HG03457 (cell line): ENCODE data around the gene APOBEC3B.
"Not testable (repeated sequence)": the region's sequence is repeated elsewhere in the genome, so short reads cannot be mapped to it uniquely, and the experiment has no call there.

ENCODE experiments used
- ATAC-seq: cut with Tn5 transposase; IDR thresholded peaks from one replicate; pipeline ENCODE4 v1.9.1; 2021; ENCODE audit warnings: moderate number of reproducible peaks; ENCODE audit not compliant: unreplicated experiment

The APOBEC3B gene

DNA sequence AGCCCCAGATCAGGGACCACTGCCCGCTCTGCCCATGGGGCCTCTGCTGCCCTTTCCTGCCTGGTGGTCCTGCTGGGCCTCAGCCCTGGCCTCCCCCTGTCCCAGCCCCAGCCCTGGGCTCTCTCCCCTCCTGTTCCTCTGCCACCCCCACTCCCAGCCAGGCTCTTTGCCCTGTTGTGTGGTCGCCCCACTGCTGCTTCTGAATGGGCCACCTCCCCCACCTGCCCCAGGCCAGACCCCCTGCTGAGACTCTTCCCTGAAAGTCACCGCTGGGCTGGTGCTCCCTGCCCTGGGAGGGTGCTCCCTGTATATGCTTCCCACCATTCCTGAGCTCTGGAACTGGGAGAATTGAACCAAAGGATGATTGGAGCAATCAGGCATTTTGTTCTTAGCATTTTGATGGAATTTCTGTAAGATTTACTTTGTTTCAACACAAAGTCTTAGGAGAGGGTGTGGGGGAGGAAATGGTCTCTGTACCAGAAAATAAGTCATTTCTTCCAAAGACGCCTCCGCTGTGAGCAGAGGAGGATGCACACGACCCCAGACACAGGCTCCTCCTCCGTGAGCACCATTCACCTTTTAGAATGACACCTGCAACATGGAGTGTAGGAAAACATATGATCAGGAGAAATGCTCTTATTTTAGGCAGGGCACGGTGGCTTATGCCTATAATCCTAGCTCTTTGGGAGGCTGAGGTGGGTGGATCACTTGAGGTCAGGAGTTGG lies 5.2 kb downstream of the APOBEC3B start:
- no peak for ATAC-seq

DNA sequence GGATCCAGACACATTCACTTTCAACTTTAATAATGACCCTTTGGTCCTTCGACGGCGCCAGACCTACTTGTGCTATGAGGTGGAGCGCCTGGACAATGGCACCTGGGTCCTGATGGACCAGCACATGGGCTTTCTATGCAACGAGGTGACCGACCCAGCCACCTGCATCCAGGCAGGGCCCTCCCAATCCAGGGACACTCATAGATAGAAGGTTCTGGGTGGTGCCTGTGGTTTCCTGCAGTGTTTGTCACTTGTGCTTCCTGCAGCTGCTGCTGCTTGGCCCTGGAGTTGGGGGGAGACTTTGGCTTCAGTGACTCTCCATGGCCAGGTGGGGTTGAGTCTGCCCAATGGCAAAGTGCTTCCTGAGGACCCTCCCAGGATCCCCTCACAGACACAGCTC lies 7.3 kb downstream of the APOBEC3B start:
- ATAC-seq, result no peak

DNA sequence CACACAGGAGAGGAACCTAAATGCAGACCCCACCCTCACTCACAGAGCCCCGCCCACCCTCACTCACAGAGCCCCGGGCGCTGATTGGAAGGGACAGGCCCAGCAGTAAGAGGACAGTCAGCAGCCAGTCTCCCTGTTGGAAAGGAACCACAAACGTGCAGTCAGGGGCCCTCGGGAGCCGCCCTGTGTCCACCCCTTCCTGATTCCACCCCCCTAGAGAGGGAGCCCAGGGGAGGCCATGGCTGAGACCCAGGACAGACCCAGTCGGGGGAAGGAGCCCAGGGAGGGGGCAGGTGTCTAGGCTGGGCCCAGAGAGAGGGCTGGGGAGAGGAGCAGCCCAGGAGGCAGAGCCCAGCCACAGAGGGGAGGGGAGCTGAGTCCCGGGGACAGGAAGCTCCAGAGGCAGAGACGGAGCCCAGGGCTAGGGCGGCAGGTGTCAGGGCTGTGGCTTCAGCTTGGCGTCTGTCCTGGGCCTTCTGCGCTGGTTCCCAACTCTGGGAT lies 10.8 kb downstream of the APOBEC3B start:
- ATAC-seq, result not testable (repeated sequence)

- ATAC-seq, result no peak
These were observed 14.0 kb downstream of the APOBEC3B start for GRCh38 chr22:38996105-38996504.

DNA sequence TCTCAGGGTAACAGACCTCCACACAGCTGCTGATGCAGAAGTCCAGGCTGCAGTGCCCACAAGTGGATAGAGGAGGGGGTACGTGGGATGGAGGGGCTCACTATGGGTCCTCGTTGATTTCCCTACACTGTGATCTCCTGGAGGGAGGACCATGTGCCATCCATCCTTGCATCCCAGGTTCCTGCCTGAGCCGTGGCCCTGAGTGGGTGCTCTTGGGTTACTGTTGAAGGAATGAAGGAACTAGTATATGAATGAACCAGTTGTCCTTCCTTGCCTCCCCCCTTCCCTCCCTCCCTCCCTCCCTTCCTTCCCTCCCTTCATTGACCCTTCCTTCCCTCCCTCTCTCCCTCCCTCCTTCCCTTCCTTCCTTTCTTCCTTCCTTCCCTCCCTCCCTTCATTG lies 15.4 kb downstream of the APOBEC3B start:
- no peak for ATAC-seq

DNA sequence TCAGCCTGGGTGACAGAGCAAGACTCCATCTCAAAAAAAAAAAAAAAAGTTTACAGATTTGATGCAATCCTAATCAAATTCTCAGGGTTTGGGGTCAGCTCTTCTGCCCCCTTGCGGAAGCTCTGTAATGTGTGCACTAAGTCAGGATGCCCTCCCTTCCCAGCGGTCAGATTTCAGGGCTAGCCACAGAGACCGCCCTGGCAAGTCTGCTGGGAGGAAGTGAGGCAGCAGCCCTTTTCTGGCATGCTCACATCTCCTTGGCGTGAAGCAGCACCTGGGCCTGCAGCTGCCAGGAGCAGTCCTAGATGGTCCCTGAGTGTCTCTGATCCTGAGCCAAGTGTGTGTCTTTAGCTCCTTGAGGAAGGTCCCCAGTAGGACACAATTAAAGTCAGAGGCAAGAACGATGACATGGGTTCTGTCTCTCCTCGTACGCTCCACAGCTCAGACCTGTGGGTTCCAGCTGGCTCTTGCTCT lies 21.1 kb downstream of the APOBEC3B start:
- ATAC-seq, result no peak

- no peak for ATAC-seq
These were observed 25.0 kb downstream of the APOBEC3B start for GRCh38 chr22:39007177-39007576.

- ATAC-seq, result not testable (repeated sequence)
These were observed 26.2 kb downstream of the APOBEC3B start for GRCh38 chr22:39008271-39008850.

DNA sequence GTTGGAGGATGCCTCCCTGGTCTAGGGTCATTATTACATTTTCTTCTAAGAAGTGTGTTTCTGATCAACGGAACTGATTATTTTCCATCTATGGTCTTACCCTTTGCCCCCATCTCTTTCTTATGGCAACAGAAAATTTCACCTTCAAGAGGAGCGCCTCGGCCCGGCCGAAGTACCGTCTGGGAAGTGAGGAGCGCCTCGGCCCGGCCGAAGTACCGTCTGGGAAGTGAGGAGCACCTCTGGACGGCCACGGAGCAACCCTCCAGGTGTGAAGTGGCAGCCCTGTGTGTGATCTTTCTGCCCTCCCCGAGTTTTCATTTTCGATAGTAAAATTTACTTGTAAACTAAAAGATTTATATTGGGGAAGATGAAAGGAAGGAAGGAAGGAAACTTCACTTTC lies 28.8 kb downstream of the APOBEC3B start:
- no peak for ATAC-seq

GRCh38 chr22:39012533-39013511 lies 30.7 kb downstream of the APOBEC3B start:
- ATAC-seq, result no peak

- not testable (repeated sequence) for ATAC-seq
These were observed 31.4 kb downstream of the APOBEC3B start for GRCh38 chr22:39013561-39013941.

DNA sequence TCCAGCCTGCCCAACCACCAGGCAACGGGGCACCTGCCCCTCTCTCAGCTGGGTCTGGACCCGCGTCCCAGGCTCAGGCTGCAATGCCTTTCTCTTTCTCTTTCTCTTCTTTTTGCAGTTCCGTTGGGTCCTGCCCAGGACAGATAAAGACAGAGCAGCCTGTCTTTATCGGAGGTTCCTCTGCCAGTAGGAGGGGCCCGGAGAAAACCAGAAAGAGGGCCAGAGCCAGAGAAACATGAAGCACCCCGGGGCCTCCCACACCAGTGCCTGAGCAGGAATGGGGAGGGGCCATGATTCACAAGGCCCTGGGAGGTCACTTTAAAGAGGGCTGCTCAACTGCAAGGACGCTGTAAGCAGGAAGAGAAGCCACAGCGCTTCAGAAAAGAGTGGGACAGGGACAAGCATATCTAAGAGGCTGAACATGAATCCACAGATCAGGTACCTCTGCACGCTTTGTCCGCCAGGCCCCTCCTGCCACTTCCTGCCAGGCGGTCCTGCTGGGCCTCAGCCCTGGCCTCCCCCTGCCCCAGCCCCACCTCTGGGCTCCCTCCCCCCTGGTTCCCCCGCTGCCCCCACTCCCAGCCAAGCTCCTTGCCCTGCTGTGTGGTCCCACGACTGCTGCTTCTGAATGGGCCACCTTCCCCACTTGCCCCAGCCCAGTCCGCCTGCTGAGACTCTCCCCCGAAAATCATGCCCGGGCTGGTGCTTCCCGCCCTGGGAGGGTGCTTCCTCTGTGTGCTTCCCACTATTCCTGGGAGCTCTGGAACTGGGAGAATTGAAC lies 32.0 kb downstream of the APOBEC3B start, which contains the start of gene APOBEC3C:
Gene APOBEC3C, plus strand, starts transcription at position 316 of the 781 bp plus-strand sequence. Its CDS starts 106 bp downstream, at position 422.
- ATAC-seq, result no peak

DNA sequence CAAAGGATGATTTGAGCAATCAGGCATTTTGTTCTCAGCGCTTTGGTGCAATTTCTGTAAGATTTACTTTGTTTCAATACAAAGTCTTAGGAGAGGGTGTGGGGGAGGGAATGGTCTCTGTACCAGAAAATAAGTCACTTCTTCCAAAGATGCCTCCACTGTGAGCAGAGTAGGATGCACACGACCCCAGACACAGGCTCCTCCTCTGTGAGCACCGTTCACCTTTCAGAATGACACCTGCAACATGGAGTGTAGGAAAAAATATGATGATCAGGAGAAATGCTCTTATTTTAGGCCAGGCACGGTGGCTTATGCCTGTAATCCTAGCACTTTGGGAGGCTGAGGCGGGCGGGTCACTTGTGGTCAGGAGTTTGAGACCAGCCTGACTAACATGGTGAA lies 32.6 kb downstream of the APOBEC3B start:
- ATAC-seq, result not testable (repeated sequence)

DNA sequence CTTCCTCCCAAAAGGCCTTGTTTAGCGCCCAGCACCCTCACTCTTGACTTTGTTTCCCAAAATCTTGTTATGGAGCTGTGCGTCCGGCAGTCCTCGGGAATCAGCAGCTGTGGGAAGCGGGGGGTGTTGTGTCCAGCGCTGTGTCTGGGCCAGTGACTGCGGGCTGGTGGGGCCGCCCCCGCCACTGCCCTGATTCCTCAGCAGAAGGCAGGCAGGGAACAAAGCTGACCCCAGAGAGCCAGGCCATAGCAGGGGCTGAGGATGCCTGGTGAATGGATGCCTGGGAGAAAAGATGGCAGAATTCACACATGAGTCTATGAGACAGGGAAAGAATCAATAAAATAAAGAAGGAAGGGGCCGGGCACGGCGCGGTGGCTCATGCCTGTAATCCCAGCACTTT lies 34.4 kb downstream of the APOBEC3B start:
- no peak for ATAC-seq

DNA sequence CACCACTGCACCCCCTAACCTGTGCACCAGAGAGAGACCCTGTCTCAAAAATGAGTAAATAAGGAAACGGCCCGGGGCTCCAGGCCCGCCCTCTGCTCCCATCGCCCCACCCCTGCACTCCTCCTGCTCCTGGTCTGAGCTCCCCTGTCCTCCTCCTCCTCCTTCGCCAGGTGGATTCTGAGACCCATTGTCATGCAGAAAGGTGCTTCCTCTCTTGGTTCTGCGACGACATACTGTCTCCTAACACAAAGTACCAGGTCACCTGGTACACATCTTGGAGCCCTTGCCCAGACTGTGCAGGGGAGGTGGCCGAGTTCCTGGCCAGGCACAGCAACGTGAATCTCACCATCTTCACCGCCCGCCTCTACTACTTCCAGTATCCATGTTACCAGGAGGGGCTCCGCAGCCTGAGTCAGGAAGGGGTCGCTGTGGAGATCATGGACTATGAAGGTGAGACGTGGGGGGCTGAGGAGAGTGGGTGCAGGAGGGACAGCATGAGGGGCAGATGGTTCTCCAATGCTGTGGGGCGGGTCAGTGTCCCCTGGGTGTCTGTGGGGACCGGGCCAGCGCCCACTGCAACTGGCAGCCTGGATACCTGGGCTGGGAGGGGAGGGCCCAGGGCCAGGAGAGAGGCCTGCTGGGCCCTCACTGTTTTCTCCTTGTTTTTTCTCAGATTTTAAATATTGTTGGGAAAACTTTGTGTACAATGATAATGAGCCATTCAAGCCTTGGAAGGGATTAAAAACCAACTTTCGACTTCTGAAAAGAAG lies 35.6 kb downstream of the APOBEC3B start:
- no peak for ATAC-seq

DNA sequence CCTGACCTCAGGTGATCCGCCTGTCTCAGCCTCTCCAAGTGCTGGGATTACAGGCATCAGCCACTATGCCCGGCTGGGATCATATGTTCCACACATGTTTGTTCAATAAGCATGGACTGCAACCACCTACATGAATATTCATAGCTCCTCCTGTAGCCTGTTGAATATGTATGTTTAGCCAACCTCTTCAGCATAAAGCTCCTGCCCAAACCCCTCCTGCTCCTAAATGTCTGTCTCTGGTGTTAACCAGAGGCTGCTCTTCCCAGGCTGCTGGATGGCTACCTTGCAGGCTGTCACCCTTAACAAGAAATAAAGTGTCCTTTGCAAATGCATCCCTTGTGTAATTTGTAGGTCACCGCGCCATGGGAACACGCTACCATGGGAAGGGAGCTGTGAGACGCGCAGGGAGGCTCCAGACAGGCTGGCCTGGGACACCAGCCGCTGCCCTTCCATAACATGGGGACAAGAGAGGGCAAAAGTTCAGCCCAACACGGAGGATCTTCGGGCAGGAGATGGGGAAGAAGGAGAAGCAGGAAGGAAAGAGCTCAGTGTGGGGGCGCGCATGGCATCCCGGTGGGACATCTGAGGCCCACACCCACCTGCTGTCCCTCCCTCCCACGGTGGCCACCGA lies 38.0 kb downstream of the APOBEC3B start:
- not testable (repeated sequence) for ATAC-seq

DNA sequence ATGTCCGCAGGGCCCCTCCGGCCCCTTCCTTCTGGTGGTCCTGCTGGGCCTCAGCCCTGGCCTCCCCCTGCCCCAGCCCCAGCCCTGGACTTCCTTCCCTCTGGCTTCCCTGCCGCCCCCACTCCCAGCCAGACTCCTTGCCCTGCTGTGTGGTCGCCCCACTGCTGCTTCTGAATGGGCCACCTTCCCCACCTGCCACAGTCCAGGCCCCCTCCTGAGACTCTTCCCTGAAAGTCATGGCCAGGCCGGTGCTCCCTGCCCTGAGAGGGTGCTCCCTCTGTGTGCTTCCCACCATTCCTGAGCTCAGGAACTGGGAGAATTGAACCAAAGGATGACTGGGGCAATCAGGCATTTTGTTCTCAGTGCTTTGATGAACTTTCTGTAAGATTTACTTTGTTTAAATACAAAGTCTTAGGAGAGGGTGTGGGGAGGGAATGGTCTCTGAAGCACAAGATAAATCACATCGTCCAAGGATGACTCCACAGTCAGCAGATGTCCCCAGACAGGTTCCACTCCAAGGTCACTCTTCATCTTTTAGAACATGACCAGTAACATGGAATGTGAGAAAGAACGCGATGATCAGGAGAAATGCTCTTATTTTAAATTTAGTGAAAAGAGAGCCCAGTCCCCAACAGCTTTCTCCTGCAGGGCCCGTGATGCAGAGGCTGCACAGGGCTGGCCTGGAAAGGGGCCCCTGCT lies 39.6 kb downstream of the APOBEC3B start:
- no peak for ATAC-seq

DNA sequence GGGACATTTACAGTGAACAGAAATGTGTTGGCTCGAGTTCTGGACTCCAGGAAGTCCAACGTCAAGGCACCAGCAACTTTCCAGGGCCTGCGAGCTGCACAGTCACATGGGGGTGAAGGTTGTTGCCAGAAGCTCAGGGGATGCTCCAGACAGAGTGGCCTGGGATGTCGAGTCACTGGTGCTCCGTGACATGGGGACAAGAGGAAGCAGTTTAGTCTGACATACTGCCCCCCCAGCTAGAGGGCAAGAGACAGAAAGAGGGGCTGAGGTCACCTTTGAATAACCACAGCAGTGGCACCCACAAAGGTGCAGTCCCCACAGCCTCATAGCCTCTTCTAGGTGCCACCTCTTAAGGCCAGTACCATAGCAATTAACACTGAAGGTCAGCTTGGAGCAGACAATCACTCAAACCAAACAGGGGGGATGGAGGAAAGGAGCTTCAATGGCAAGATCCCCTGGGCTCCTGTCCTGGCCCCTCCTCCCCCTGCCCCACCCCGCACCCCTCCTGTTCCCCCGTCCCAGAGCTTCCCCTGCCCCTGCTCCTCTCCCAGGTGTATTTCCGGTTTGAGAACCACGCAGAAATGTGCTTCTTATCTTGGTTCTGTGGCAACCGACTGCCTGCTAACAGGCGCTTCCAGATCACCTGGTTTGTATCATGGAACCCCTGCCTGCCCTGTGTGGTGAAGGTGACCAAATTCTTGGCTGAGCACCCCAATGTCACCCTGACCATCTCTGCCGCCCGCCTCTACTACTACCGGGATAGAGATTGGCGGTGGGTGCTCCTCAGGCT lies 42.6 kb downstream of the APOBEC3B start:
- ATAC-seq, result no peak
